SU-DHL-6 (cell line): ENCODE results near the gene SYTL2.
A peak's percentile ranks its signal among the peaks of the same experiment; 100 is the strongest.

Source experiments
- H2AFZ ChIP-seq: fragments of 200-600 bp; sonication (generic); 2 replicates; pipeline ENCODE4 v1.6.1; 2014; ENCODE audit warnings: low read depth, mild to moderate bottlenecking, moderate library complexity, mixed read lengths, antibody characterized with exemption, low read length; ENCODE audit not compliant: severe bottlenecking
- H3F3A ChIP-seq: fragments of 200-600 bp; shearing (Covaris generic); 2 replicates; pipeline ENCODE4 v1.6.0; 2016; ENCODE audit warnings: antibody characterized with exemption, mild to moderate bottlenecking; ENCODE audit not compliant: insufficient read depth
- H3K27ac ChIP-seq: fragments of 200-600 bp; sonication (generic); 2 replicates; pipeline ENCODE4 v1.5.1; 2016; ENCODE audit warnings: low read depth, mild to moderate bottlenecking, low read length, moderate library complexity, mixed read lengths
- H3K27me3 ChIP-seq: fragments of 200-600 bp; sonication (generic), shearing (Covaris generic); 2 replicates; pipeline ENCODE4 v1.6.0; 2014; ENCODE audit warnings: mild to moderate bottlenecking, low read length
- H3K36me3 ChIP-seq: fragments of 200-600 bp; sonication (generic); 2 replicates; pipeline ENCODE4 v1.6.1; 2014; ENCODE audit warnings: mild to moderate bottlenecking, low read length, mixed read lengths
- H3K4me2 ChIP-seq: fragments of 300-600, 200-600 bp; shearing (Covaris generic), sonication (generic); 2 replicates; pipeline ENCODE4 v1.6.0; 2014; ENCODE audit warnings: low read length, low read depth, mild to moderate bottlenecking; ENCODE audit not compliant: poor library complexity, severe bottlenecking
- H3K4me3 ChIP-seq: fragments of 200-600 bp; sonication (generic); 2 replicates; pipeline ENCODE4 v1.5.1; 2014; ENCODE audit warnings: antibody characterized with exemption, low read length, mild to moderate bottlenecking, mixed read lengths; ENCODE audit not compliant: insufficient read depth, poor library complexity, severe bottlenecking
- H3K79me2 ChIP-seq: fragments of 200-600 bp; sonication (generic); 2 replicates; pipeline ENCODE4 v1.6.1; 2014; ENCODE audit warnings: mild to moderate bottlenecking, low read length, moderate library complexity; ENCODE audit not compliant: insufficient read depth
- H3K9ac ChIP-seq: fragments of 200-600 bp; sonication (generic); 2 replicates; pipeline ENCODE4 v1.7.0; 2014; ENCODE audit warnings: mild to moderate bottlenecking, low read length
- H3K9me2 ChIP-seq: fragments of 200-600 bp; sonication (generic); replicated peaks from 2 replicates; pipeline ENCODE4 v1.6.1; 2014; ENCODE audit warnings: low read length; ENCODE audit not compliant: insufficient read depth
- H3K9me3 ChIP-seq: fragments of 200-600 bp; sonication (generic); 2 replicates; pipeline ENCODE4 v1.6.1; 2014; ENCODE audit warnings: low read length, mixed read lengths; ENCODE audit not compliant: insufficient read depth
- H4K20me1 ChIP-seq: fragments of 200-600 bp; sonication (generic); 2 replicates; pipeline ENCODE4 v1.6.1; 2014; ENCODE audit warnings: low read depth, mild to moderate bottlenecking, antibody characterized with exemption, low read length, moderate library complexity, mixed read lengths
- CTCF ChIP-seq: fragments of 200-600 bp; sonication (generic); IDR thresholded peaks from one replicate; pipeline ENCODE4 v1.5.1; 2017; ENCODE audit warnings: antibody characterized with exemption, mild to moderate bottlenecking, low read length, moderate library complexity; ENCODE audit not compliant: insufficient read depth, poor library complexity, severe bottlenecking
- EZH2phosphoT487 ChIP-seq: fragments of 200-600 bp; sonication (generic), shearing (Covaris generic); conservative IDR thresholded peaks from 2 replicates; pipeline ENCODE4 v1.6.1; 2018; ENCODE audit warnings: mild to moderate bottlenecking, antibody characterized with exemption, low read length, moderate library complexity, mixed read lengths

SYTL2 gene

GRCh38 chr11:85810521-85810870 lies 445 bp downstream of the SYTL2 start:
- Histone ChIP-seq H3K9ac (peak overlapping the region; percentile 61), H3K4me3 (peak overlapping the region; percentile 72), H3F3A (peaks cover 14% of the 10 kb centered on the region), H3K79me2 (0 out of 2 replicates have a peak, but pooled peaks cover 7% of the 10 kb centered on the region), H4K20me1 (no peaks in the 10 kb centered on the region), H3K9me3 (no peaks in the 10 kb centered on the region), H3K36me3 (no peaks in the 10 kb centered on the region), H2AFZ (peak overlapping the region; percentile 68), H3K4me2 (peak overlapping the region; percentile 99), H3K27ac (peak overlapping the region; percentile 83), H3K9me2 (no peaks in the 10 kb centered on the region), H3K27me3 (no peaks in the 10 kb centered on the region)
- no peak for TF ChIP-seq EZH2phosphoT487
- no peak for TF ChIP-seq CTCF

DNA sequence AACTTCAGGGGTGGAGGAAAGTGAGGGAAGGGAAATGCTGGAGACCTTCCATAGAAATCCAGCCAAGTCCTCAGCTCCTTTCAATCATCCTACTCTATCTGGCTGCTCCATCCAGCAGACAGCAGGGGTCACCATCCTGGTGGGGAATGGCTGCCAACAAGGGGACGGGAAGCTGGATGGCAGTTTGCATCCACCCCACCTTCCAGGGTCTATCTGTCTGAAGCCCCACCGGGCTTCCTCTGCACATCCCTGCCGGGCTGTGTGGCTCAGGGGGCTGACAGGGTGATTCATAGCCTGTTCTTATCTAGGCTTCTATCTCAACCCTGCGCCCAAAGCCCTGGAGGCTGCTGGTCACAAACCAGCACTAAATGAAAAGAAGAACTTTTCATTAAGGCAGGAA lies 1.1 kb downstream of the SYTL2 start:
- no peaks in the 10 kb centered on the region for H3K9me3 ChIP-seq
- 0 out of 2 replicates have a peak, but pooled peaks cover 7% of the 10 kb centered on the region for H3K79me2 ChIP-seq
- H3K9me2 ChIP-seq = no peaks in the 10 kb centered on the region
- H3K4me2 ChIP-seq = peak overlapping the region; percentile 99
- TF ChIP-seq CTCF (no peak), EZH2phosphoT487 (no peak)
- peak overlapping the region; percentile 83 for H3K27ac ChIP-seq
- peak overlapping the region; percentile 61 for H3K9ac ChIP-seq
- H3K36me3 ChIP-seq = no peaks in the 10 kb centered on the region
- H2AFZ ChIP-seq = peak overlapping the region; percentile 40
- H3F3A ChIP-seq = peaks cover 14% of the 10 kb centered on the region
- H4K20me1 ChIP-seq = no peaks in the 10 kb centered on the region
- H3K27me3 ChIP-seq = no peaks in the 10 kb centered on the region
- peak overlapping the region; percentile 72 for H3K4me3 ChIP-seq

- no peak overlapping the region for H2AFZ ChIP-seq
- peak overlapping the region; percentile 83 for H3K27ac ChIP-seq
- peak overlapping the region; percentile 61; the same call in 1 of the 2 replicates for H3K9ac ChIP-seq
These were observed 1.8 kb downstream of the SYTL2 start for GRCh38 chr11:85809191-85809590.

More at GRCh38 chr11:85809191-85809590, 1.8 kb downstream of the SYTL2 start:
- Histone ChIP-seq H3K27me3 (no peaks in the 10 kb centered on the region), H3K4me2 (peak overlapping the region; percentile 99), H3K9me3 (no peaks in the 10 kb centered on the region), H3K36me3 (no peaks in the 10 kb centered on the region), H3K4me3 (peak overlapping the region; percentile 72), H3K79me2 (0 out of 2 replicates have a peak, but pooled peaks cover 7% of the 10 kb centered on the region), H4K20me1 (no peaks in the 10 kb centered on the region), H3F3A (peaks cover 14% of the 10 kb centered on the region), H3K9me2 (no peaks in the 10 kb centered on the region)
- TF ChIP-seq CTCF = no peak
- TF ChIP-seq EZH2phosphoT487 = no peak
